K562 (cell line): ENCODE measurements around the gene ANKLE1. TPM values are rescaled to one million over a fixed set of nuclear protein-coding genes. Genes with fewer than 3 reads are reported as not detected.

Source experiments
- ATAC-seq: fragments of 200-7000 bp; cut with Tn5 transposase; 3 replicates; pipeline ENCODE4 v1.9.1; 2020; ENCODE audit warnings: moderate library complexity
- BruUV-seq: library from RNA; stranded (reverse); fragments of 400-500 nt; replicated peaks from 2 replicates; lab custom pipeline; 2021; lab: Mats Ljungman, UMichigan
- CTCF ChIA-PET: fragments of 300-600 bp; formaldehyde crosslinking; extraction: SDS; loops from one replicate; lab custom pipeline; 2021; ENCODE audit warnings: low intra/inter-chr PET ratio; lab: Yijun Ruan, JAX
- POLR2A ChIA-PET: fragments of 300-600, 350-650 bp; sonication (Branson Sonifier 250); formaldehyde crosslinking; extraction: SDS; loops from one replicate; lab custom pipeline; 2021; ENCODE audit warnings: antibody characterized with exemption, inconsistent platforms; lab: Yijun Ruan, JAX
- DNase-seq, 4 experiments: peaks; one replicate each; pipeline versions ENCODE4 v3.0.0 to v3.0.0-alpha.2; 2011 to 2018; ENCODE audit warnings: low spot score in 3 of 4, mixed read lengths in 3 of 4; ENCODE audit errors: extremely low read depth in 1 of 4
- FAIRE-seq: peaks from 2 replicates; lab custom pipeline; 2011; peaks lifted over from hg19 to GRCh38; lab: Jason Lieb, UNC
- H2AFZ ChIP-seq: 2 replicates; pipeline ENCODE4 v1.6.0; 2011; ENCODE audit warnings: low read depth, low read length, control low read depth, inconsistent platforms
- H3K27ac ChIP-seq: fragments of 200-600 bp; 3 replicates; pipeline ENCODE4 v1.8.0; 2011; ENCODE audit warnings: low read depth, mild to moderate bottlenecking, control low read depth, inconsistent platforms, low read length, moderate library complexity, mixed read lengths; ENCODE audit errors: extremely low read depth
- H3K27me3 ChIP-seq, 2 experiments: fragments of 300-600 bp in 1 of 2; 2 replicates in 1 of 2; 3 replicates in 1 of 2; pipeline versions ENCODE4 v1.6.0 to v1.8.0; 2011; ENCODE audit warnings: inconsistent platforms in 2 of 2, low read length in 2 of 2, mild to moderate bottlenecking in 1 of 2, mixed read lengths in 1 of 2, moderate library complexity in 1 of 2; ENCODE audit not compliant: control insufficient read depth in 2 of 2, insufficient read depth in 2 of 2
- H3K36me3 ChIP-seq: fragments of 300-600 bp; 3 replicates; pipeline ENCODE4 v1.8.0; 2011; ENCODE audit warnings: mild to moderate bottlenecking, low read length, inconsistent platforms; ENCODE audit not compliant: control insufficient read depth, insufficient read depth
- H3K4me1 ChIP-seq, 2 experiments: fragments of 200-600 bp in 1 of 2; replicated peaks in 1 of 2; 2 replicates in 1 of 2; 3 replicates in 1 of 2; pipeline versions ENCODE4 v1.5.1 to v1.8.0; 2011; ENCODE audit warnings: inconsistent platforms in 2 of 2, low read length in 2 of 2, mild to moderate bottlenecking in 1 of 2, mixed read lengths in 1 of 2, moderate library complexity in 1 of 2; ENCODE audit not compliant: control insufficient read depth in 2 of 2, insufficient read depth in 2 of 2
- H3K4me2 ChIP-seq: 2 replicates; pipeline ENCODE4 v1.6.1; 2011; ENCODE audit warnings: low read length, control low read depth, inconsistent platforms, mixed read lengths; ENCODE audit not compliant: insufficient read depth
- H3K4me3 ChIP-seq: fragments of 200-600 bp; sonication (generic), shearing (Covaris generic); 2 replicates; pipeline ENCODE4 v1.5.1; 2016; ENCODE audit warnings: control low read depth, inconsistent platforms
- H3K79me2 ChIP-seq: fragments of 200-600 bp; 3 replicates; pipeline ENCODE4 v1.8.0; 2011; ENCODE audit warnings: low read length, inconsistent platforms; ENCODE audit not compliant: control insufficient read depth, insufficient read depth
- H3K9ac ChIP-seq, 2 experiments: 2 replicates each; pipeline versions ENCODE4 v1.6.0 to v1.6.1; 2011; ENCODE audit warnings: low read depth in 2 of 2, low read length in 2 of 2, control low read depth in 1 of 2, inconsistent platforms in 1 of 2, mild to moderate bottlenecking in 1 of 2, mixed read lengths in 1 of 2; ENCODE audit not compliant: insufficient read depth in 1 of 2
- H3K9me1 ChIP-seq: one replicate; pipeline ENCODE4 v1.6.0; 2011; ENCODE audit warnings: inconsistent platforms, mild to moderate bottlenecking, low read length, moderate library complexity; ENCODE audit not compliant: control insufficient read depth, insufficient read depth
- H3K9me3 ChIP-seq: replicated peaks from 2 replicates; pipeline ENCODE4 v1.5.1; 2011; ENCODE audit warnings: low read depth, low read length, inconsistent platforms; ENCODE audit not compliant: control insufficient read depth, insufficient read depth
- H4K20me1 ChIP-seq: replicated peaks from 2 replicates; pipeline ENCODE4 v1.6.1; 2011; ENCODE audit warnings: low read length, inconsistent platforms, mixed read lengths; ENCODE audit not compliant: control insufficient read depth, insufficient read depth
- BMI1 ChIP-seq: fragments of 150-350 bp; IDR thresholded peaks from 2 replicates; pipeline ENCODE4 v1.6.1; 2014; ENCODE audit warnings: low read length
- CC2D1A ChIP-seq: fragments of 450-650 bp; IDR thresholded peaks from 2 replicates; pipeline ENCODE4 v1.6.1; 2017; ENCODE audit warnings: mild to moderate bottlenecking
- GTF2A2 ChIP-seq: IDR thresholded peaks from 2 replicates; pipeline ENCODE4 v1.6.1; 2016; ENCODE audit warnings: mild to moderate bottlenecking, missing genetic modification characterization, missing compliant biosample characterization
- MTF1 ChIP-seq: fragments of 250-450 bp; sonication (Bioruptor Pico); IDR thresholded peaks from 2 replicates; pipeline ENCODE4 v1.9.0; 2021; ENCODE audit warnings: moderate library complexity, mild to moderate bottlenecking, inconsistent platforms, borderline replicate concordance
- NR2F6 ChIP-seq: fragments of 450-650 bp; formaldehyde crosslinking; IDR thresholded peaks from 2 replicates; pipeline ENCODE4 v1.4.0; 2020; ENCODE audit warnings: mild to moderate bottlenecking
- PHF21A ChIP-seq: fragments of 450-650 bp; IDR thresholded peaks from 2 replicates; pipeline ENCODE4 v1.6.1; 2017; ENCODE audit warnings: low read depth, borderline replicate concordance
- POLR2G ChIP-seq: fragments of 200-400 bp; formaldehyde crosslinking; IDR thresholded peaks from 2 replicates; pipeline ENCODE4 v1.6.1; 2017; ENCODE audit warnings: low read depth, mild to moderate bottlenecking, antibody characterized with exemption, low read length, moderate library complexity
- SRF ChIP-seq, 2 experiments: fragments of 250-450, 450-650 bp in 1 of 2; sonication (Bioruptor Pico) in 1 of 2; sonication (generic) in 1 of 2; formaldehyde crosslinking; IDR thresholded peaks; 2 replicates each; pipeline versions ENCODE4 v1.5.0 to v1.5.1; 2020 to 2022; ENCODE audit warnings: mild to moderate bottlenecking in 1 of 2, missing genetic modification reagents in 1 of 2
- XRCC5 ChIP-seq: fragments of 200-400 bp; formaldehyde crosslinking; IDR thresholded peaks from 2 replicates; pipeline ENCODE4 v1.6.1; 2017; ENCODE audit warnings: low read depth, mild to moderate bottlenecking, low read length
- ZFP30 ChIP-seq: fragments of 250-450 bp; sonication (Bioruptor Pico); IDR thresholded peaks from 2 replicates; pipeline ENCODE4 v1.8.0; 2022; ENCODE audit warnings: moderate library complexity, mild to moderate bottlenecking, inconsistent platforms, borderline replicate concordance
- WGBS: fragments of 100-300 bp; shearing (Covaris generic); methylation state at CpG from one replicate; pipeline ENCODE4 v1.1.6; 2016; ENCODE audit warnings: low coverage, mixed read lengths; ENCODE audit not compliant: insufficient coverage; ENCODE audit errors: missing lambda C conversion rate; 5-methylcytosine and 5-hydroxymethylcytosine counted together
- in situ Hi-C: fragments of 300-500 bp; cut with MboI; formaldehyde crosslinking; loops from 4 replicates; pipeline ENCODE4 v1.15.0; 2018; ENCODE audit warnings: inconsistent platforms, mixed read lengths
- intact Hi-C: fragments of 100-400 bp; cut with micrococcal nuclease; formaldehyde crosslinking; loops from 2 replicates; pipeline ENCODE4 v1.14.2; 2022
- polyA plus RNA-seq, 8 experiments: library from polyadenylated mRNA; depleted of rRNA in 4 of 8; stranded (reverse) in 5 of 8; unstranded in 3 of 8; fragments of >200 nt; fragmentation: Nextera tagmentation in 2 of 8; fragmentation: Illumina TruSeq in 1 of 8; extraction: Ambion mirVana in 2 of 8; extraction: Trizol in 1 of 8; gene quantifications; 2 replicates each; pipeline versions ENCODE4 v1.2.1 to v1.2.3, GENCODE V29; 2011 to 2014; ENCODE audit warnings: inconsistent platforms in 1 of 8, missing spikeins in 1 of 8
- total RNA-seq, 7 experiments: library from RNA; depleted of rRNA in 6 of 7; stranded (reverse); fragments of >200 nt in 6 of 7; fragmentation: Illumina TruSeq in 2 of 7; extraction: Trizol in 2 of 7; gene quantifications; 2 replicates each; pipeline versions ENCODE4 v1.2.1 to v1.2.3, GENCODE V29; 2011 to 2021; ENCODE audit warnings: low replicate concordance in 1 of 7
- TF ChIP-seq, protein P1 (sequence below), 3 experiments: IDR thresholded peaks in 2 of 3; conservative IDR thresholded peaks in 1 of 3; 2 replicates each; pipeline ENCODE4 v1.5.1; 2011 to 2012; ENCODE audit warnings: low read length in 3 of 3, mild to moderate bottlenecking in 3 of 3, control low read depth in 2 of 3, improper control_type of control experiment in 1 of 3, inconsistent platforms in 1 of 3, low read depth in 1 of 3, mixed read lengths in 1 of 3, moderate library complexity in 1 of 3; ENCODE audit not compliant: insufficient read depth in 2 of 3
- TF ChIP-seq, protein P2 (sequence below): fragments of 450-650 bp; formaldehyde crosslinking; IDR thresholded peaks from 2 replicates; pipeline ENCODE4 v1.4.0; 2022; ENCODE audit warnings: mild to moderate bottlenecking, moderate library complexity

ANKLE1 gene
- total and polyA plus RNA-seq, 9 of the 15 experiments (the other 6 are each of a cell fraction or from before 2014, with no cell fraction given), result 0.63 to 9.2 (median 2.9) TPM

DNA sequence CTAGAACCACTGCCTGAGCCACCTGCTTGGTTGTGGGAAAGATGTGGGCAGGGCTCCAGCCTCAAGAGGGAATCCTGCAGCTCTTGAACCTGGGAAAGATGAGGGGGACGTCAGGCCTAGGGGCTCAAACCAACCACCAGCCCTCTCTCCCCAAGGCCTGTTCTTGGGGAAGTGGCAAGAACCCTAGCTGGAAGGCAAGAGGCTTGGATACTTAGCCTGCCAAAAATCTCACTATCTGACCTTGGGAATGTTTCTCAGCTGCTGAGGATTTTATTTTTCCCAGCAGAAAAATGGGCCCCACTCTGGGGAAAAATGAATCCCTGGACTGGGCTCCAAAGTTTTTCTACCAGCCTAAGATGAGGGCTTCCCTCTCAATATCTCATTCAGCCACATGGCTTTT lies 21.8 kb upstream of the ANKLE1 start:
- BruUV-seq, result no TSS peak
- Histone ChIP-seq H3K36me3 (no peaks in the 10 kb centered on the region), H3K4me2 (no peak overlapping the region), H3K4me1 (peaks cover 3 to 21% of the 10 kb centered on the region in 2 experiments; a peak in 3 of 5 replicates), H3K27me3 (no peaks in the 10 kb centered on the region), H3K27ac (no peak overlapping the region), H2AFZ (no peak overlapping the region), H4K20me1 (no peaks in the 10 kb centered on the region), H3K9me1 (no peaks in the 10 kb centered on the region), H3K9ac (peak overlapping the region in 1 of 2 experiments; percentile 48; a peak in 1 of 4 replicates), H3K4me3 (no peak overlapping the region)
- ATAC-seq, result no peak
- CTCF ChIA-PET, result interaction anchor here (0.9 to 2.0 kb wide), 3 partner anchors 22 to 193 kb away, joined by 4 to 7 read pairs (median 4); no protein-coding TSS in a partner anchor
- no peak for FAIRE-seq
- 0% methylated on average over 1 of the region's 1 CpG for WGBS
- no peak for TF ChIP-seq SRF (CRISPR knock-in tag; IDR thresholded peaks at IDR 0.05)
- TF ChIP-seq, all 486 proteins: peak for 0
- no peak for DNase-seq
- in situ Hi-C loops, result no loop called here
- POLR2A ChIA-PET, result interaction anchor here (1.0 to 1.1 kb wide), 3 partner anchors 12 to 162 kb away, joined by 3 read pairs; no protein-coding TSS in a partner anchor
- H3K79me2 ChIP-seq, result no peaks in the 10 kb centered on the region
- intact Hi-C loops, result loop anchor here (2.0 kb wide), 1 partner anchor 49 kb away; the partner anchor contains the start of gene DDA1
- H3K9me3 ChIP-seq, result no peaks in the 10 kb centered on the region

DNA sequence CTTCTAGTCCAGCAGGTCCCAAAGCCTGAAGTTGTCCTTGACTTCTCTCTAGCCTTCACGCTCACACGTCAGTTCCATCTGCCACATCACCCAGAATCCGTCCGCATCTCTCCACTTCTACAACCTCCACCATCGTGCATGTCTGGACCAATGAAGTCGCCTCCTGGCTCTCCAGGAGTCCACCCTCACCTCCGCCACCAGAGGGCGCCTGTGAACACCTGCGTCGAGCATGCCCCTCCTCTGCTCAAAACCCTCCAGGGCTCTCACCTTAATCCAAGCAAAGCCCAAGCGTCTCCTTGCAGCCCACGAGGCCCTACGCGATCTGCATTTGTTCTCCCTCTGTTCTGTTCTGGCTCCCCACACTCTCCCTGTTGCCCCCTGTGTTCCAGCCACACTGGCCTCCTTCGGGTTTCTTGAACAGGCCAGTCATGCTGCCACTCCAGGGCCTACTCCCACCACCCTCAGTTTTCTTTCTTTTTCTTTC lies 20.8 kb upstream of the ANKLE1 start:
- intact Hi-C loops, result loop anchor here (2.0 kb wide), 1 partner anchor 48 kb away; the partner anchor contains the start of gene DDA1
- TF ChIP-seq PHF21A, result no peak; the same call in 1 of the 2 replicates
- TF ChIP-seq, protein P1, sequence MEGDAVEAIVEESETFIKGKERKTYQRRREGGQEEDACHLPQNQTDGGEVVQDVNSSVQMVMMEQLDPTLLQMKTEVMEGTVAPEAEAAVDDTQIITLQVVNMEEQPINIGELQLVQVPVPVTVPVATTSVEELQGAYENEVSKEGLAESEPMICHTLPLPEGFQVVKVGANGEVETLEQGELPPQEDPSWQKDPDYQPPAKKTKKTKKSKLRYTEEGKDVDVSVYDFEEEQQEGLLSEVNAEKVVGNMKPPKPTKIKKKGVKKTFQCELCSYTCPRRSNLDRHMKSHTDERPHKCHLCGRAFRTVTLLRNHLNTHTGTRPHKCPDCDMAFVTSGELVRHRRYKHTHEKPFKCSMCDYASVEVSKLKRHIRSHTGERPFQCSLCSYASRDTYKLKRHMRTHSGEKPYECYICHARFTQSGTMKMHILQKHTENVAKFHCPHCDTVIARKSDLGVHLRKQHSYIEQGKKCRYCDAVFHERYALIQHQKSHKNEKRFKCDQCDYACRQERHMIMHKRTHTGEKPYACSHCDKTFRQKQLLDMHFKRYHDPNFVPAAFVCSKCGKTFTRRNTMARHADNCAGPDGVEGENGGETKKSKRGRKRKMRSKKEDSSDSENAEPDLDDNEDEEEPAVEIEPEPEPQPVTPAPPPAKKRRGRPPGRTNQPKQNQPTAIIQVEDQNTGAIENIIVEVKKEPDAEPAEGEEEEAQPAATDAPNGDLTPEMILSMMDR (IDR thresholded peaks at IDR 0.05 in 2 of 3, conservative IDR thresholded peaks at IDR 0.05 in 1 of 3; ENCODE audit: insufficient read depth in 2 of 3, low read depth in 1 of 3, low read length in 3 of 3), result peak; percentile 90 to 99 (median 94)
- no peak for TF ChIP-seq BMI1
- TF ChIP-seq POLR2G, result peak; percentile 39; the same call in 1 of the 2 replicates
- TF ChIP-seq, protein P2, sequence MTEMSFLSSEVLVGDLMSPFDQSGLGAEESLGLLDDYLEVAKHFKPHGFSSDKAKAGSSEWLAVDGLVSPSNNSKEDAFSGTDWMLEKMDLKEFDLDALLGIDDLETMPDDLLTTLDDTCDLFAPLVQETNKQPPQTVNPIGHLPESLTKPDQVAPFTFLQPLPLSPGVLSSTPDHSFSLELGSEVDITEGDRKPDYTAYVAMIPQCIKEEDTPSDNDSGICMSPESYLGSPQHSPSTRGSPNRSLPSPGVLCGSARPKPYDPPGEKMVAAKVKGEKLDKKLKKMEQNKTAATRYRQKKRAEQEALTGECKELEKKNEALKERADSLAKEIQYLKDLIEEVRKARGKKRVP (CRISPR knock-in tag), result no peak
- TF ChIP-seq ZFP30 (CRISPR knock-in tag), result no peak
- TF ChIP-seq CC2D1A, result peak; percentile 6
- TF ChIP-seq NR2F6 (CRISPR knock-in tag), result no peak
- TF ChIP-seq MTF1, result no peak
- TF ChIP-seq GTF2A2 (tag), result no peak
- TF ChIP-seq XRCC5, result peak; percentile 97

More for the DNA sequence above, 20.8 kb upstream of the ANKLE1 start:
- POLR2A ChIA-PET, result interaction anchor here (0.7 to 1.1 kb wide), 5 partner anchors 12 to 161 kb away, joined by 3 to 4 read pairs (median 3); no protein-coding TSS in a partner anchor
- BruUV-seq, result no TSS peak
- CTCF ChIA-PET, result interaction anchor here (0.9 to 2.0 kb wide), 3 partner anchors 21 to 194 kb away, joined by 4 to 7 read pairs (median 4); no protein-coding TSS in a partner anchor
- Histone ChIP-seq H3K4me2 (peak overlapping the region; percentile 23; the same call in 1 of the 2 replicates), H2AFZ (peak overlapping the region; percentile 95), H3K9me3 (no peaks in the 10 kb centered on the region), H3K9ac (peak overlapping the region; percentile 24 to 83; a peak in 2 of 4 replicates), H3K4me1 (peaks cover 3 to 17% of the 10 kb centered on the region in 2 experiments; a peak in 3 of 5 replicates), H3K79me2 (no peaks in the 10 kb centered on the region), H3K27ac (peak overlapping the region; percentile 43; the same call in 2 of the 3 replicates), H3K4me3 (no peak overlapping the region), H3K36me3 (no peaks in the 10 kb centered on the region), H4K20me1 (no peaks in the 10 kb centered on the region), H3K27me3 (no peaks in the 10 kb centered on the region), H3K9me1 (no peaks in the 10 kb centered on the region)
- in situ Hi-C loops, result no loop called here
- FAIRE-seq (peak; percentile 96), DNase-seq (peak; percentile 90 to 94 (median 90)), ATAC-seq (peak; percentile 99)
- under 1% methylated on average over 15 of the region's 15 CpGs for WGBS
